Muscle of leg (tissue), 11 donors: Measurements from ENCODE around the gene SLC25A40. TPM values are rescaled to one million over a fixed set of nuclear protein-coding genes. Genes with fewer than 3 reads are reported as not detected.

Experiments used
- DNase-seq: peaks from one replicate; pipeline ENCODE4 v3.0.0; 2013
- H3K27ac ChIP-seq: one replicate; pipeline ENCODE4 v1.5.1; 2013; ENCODE audit warnings: mild to moderate bottlenecking, low read length, control low read depth
- H3K27me3 ChIP-seq: one replicate; pipeline ENCODE4 v1.6.1; 2013; ENCODE audit warnings: low read length; ENCODE audit not compliant: control insufficient read depth, insufficient read depth
- H3K36me3 ChIP-seq: one replicate; pipeline ENCODE4 v1.6.1; 2013; ENCODE audit warnings: low read length; ENCODE audit not compliant: control insufficient read depth, insufficient read depth
- H3K4me1 ChIP-seq: one replicate; pipeline ENCODE4 v1.6.1; 2013; ENCODE audit warnings: low read length; ENCODE audit not compliant: control insufficient read depth, insufficient read depth
- H3K4me3 ChIP-seq: one replicate; pipeline ENCODE4 v1.5.1; 2013; ENCODE audit warnings: low read length, control low read depth
- H3K9me3 ChIP-seq: replicated peaks from 2 replicates; pipeline ENCODE4 v1.6.1; 2013; ENCODE audit warnings: low read depth, low read length; ENCODE audit not compliant: control insufficient read depth
- WGBS: methylation state at CpG from one replicate; pipeline ENCODE4 v1.1.5; 2013; ENCODE audit warnings: missing lambda C conversion rate; ENCODE audit not compliant: insufficient coverage; 5-methylcytosine and 5-hydroxymethylcytosine counted together
- polyA plus RNA-seq, 8 donors: library from polyadenylated mRNA; unstranded; fragments of 120-200 nt; gene quantifications; one replicate each; pipeline versions ENCODE4 v1.2.1 to v1.2.3, GENCODE V29; 2013; ENCODE audit warnings: inconsistent platforms in 1 of 8, low replicate concordance in 1 of 8; ENCODE audit not compliant: insufficient read length in 8 of 8, insufficient read depth in 1 of 8
- total RNA-seq: library from RNA; stranded (reverse); fragments of 120-200 nt; gene quantifications from one replicate; pipeline ENCODE4 v1.2.4, GENCODE V29; 2013

SLC25A40 gene
- total and polyA plus RNA-seq, 9 donors: 9.6 to 19.2 (median 13.9) TPM

DNA sequence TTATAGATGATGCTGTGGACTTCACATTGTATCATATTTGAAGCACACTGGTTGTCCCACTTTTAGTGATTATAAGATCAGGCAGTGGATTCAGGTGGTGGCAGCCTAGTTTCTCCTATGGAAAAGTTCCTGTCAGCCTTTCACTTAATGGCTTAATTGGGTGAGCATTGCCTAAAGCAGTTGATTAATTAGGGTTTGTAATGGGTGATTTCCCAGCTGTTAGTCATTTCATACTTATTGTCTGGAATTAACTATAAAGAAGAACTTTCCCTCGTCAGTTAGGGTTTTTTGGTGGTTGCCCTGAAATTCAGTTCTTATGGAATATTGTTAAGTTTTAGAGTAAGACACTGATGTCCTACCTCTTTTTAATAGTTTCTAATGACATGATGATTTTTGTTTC, 78.8 kb downstream of the SLC25A40 start:
- H3K36me3 ChIP-seq: no peaks in the 10 kb centered on the region
- H3K4me3 ChIP-seq: no peak overlapping the region
- H3K9me3 ChIP-seq: no peaks in the 10 kb centered on the region
- H3K27ac ChIP-seq: no peak overlapping the region
- H3K4me1 ChIP-seq: no peaks in the 10 kb centered on the region
- WGBS: no CpG with 5 or more reads among the region's 1 CpG
- no peaks in the 10 kb centered on the region for H3K27me3 ChIP-seq
- DNase-seq: no peak

DNA sequence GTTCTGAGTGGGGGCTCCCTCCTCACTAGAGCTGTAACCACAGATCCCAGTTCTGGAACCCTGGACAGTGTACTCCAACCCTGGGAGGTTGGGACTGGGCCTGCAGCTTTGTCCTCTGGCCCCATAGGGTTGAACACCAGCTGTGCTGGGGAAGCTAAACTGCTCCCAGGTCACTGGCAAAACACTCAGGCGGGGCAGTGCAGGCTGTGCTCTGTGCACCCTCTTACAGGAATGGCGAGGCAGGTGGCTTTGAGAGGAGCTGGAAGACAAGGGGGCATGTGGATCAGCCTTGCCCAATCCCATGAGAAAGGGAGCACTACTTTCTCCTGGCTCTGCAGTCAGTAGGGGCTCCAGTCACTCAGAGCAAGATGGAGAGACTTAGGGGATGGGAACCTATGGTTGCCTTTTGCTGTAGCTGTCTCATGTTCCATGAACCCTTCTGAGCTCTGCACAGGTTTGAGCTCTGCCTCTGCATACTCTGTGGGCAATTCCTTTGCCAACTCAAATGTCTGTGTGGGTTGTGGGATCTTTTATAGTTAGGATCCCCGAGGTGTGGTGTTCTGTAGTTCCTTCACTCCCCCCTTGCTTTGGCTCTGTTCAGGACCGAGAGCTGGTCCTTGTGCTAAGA, 90.7 kb downstream of the SLC25A40 start:
- Histone ChIP-seq H3K9me3 (no peaks in the 10 kb centered on the region), H3K27me3 (no peaks in the 10 kb centered on the region), H3K4me3 (no peak overlapping the region), H3K27ac (no peak overlapping the region), H3K4me1 (no peaks in the 10 kb centered on the region), H3K36me3 (no peaks in the 10 kb centered on the region)
- no peak for DNase-seq
- WGBS: 86% methylated on average over 2 of the region's 4 CpGs

- DNase-seq: no peak
- Histone ChIP-seq H3K27ac (no peak overlapping the region), H3K27me3 (no peaks in the 10 kb centered on the region), H3K4me1 (no peaks in the 10 kb centered on the region), H3K4me3 (no peak overlapping the region), H3K9me3 (no peaks in the 10 kb centered on the region), H3K36me3 (no peaks in the 10 kb centered on the region)
Observed at GRCh38 chr7:87784424-87784823, 91.7 kb downstream of the SLC25A40 start.

Other genes with a start within 250 kb of the SLC25A40 start
- 0.18 TPM for gene RUNDC3B, start 248.0 kb downstream of the SLC25A40 start, total RNA-seq
- gene RUNDC3B, start 248.0 kb downstream of the SLC25A40 start, polyA plus RNA-seq: under 1 TPM; 0.09 to 0.41 (median 0.25) TPM
- 8.7 TPM for gene DBF4, start 133 bp upstream of the SLC25A40 start, total RNA-seq
- gene DBF4, start 133 bp upstream of the SLC25A40 start, polyA plus RNA-seq: 10 to 100 TPM; 10.1 to 13.6 (median 12.2) TPM
- gene ADAM22, start 57.9 kb upstream of the SLC25A40 start, total RNA-seq: 15.3 TPM
- 10 to 100 TPM in 5 of 8 donors, 1 to 10 TPM in 3; 7.3 to 17.1 (median 13.3) TPM for gene ADAM22, start 57.9 kb upstream of the SLC25A40 start, polyA plus RNA-seq